ENCODE measurements around the gene PEX5L. TPM values are rescaled to one million over a fixed set of nuclear protein-coding genes. Genes with fewer than 3 reads are reported as not detected.
"Not testable (repeated sequence)": the region's sequence is repeated elsewhere in the genome, so short reads cannot be mapped to it uniquely, and the experiment has no call there.

PEX5L gene
- total RNA-seq, 1 experiment from 2014 or later = 0.02 TPM

DNA sequence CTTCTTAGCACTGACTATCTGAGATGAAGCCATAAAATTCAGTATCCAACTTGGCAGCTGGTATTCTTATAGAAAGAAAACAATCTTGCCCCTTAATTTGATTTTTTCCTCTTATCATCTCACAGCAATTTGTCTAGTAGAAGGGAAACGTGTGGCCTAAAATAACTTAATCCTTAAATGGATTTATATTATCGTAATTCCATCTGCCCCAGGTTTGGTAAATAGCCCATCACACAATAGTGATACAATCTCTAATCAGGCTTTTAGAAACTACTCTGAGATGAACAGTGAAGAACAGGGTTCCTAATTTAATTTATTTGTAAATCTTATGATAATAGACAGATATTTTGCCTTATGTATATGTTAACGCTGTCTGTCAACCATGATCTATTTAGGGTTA lies 24.8 kb downstream of the PEX5L start:
- DNase-seq (ENCODE audit: extremely low read depth, low read depth) = no peak

DNA sequence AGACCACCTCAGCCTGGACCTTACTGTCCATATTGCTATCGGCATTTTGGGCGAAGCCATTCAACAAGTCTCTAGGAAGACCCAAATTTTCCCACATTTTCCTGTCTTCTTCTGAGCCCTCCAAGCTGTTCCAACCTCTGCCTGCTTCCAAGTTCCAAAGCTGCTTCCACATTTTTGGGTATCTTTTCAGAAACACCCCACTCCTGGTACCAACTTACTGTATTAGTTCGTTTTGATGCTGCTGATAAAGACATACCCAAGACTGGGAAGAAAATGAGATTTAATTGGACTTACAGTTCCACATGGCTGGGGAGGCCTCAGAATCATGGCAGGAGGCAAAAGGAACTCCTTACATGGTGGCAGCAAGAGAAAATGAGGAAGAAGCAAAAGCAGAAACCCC lies 28.4 kb downstream of the PEX5L start:
- not testable (repeated sequence) for DNase-seq (ENCODE audit: extremely low read depth, low read depth)

DNA sequence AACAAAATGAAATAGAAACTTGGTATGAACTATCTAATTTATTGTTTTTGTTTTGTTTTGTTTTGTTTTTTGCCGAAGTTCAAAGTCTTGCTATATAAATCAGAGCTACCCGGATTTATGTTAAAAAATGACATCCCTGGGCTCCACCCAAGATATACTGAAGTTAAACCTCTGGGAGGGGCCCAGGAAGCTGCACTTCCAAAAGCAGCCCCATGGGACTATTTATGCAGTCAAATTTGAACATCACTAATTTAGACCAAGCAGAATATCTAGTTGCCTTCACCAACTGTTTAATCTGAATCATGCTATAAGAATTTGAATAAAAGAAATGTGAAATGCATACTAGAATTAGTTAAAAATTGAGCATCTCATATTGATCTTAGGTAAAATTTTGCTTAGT lies 32.2 kb downstream of the PEX5L start:
- DNase-seq (ENCODE audit: extremely low read depth, low read depth) = no peak

DNA sequence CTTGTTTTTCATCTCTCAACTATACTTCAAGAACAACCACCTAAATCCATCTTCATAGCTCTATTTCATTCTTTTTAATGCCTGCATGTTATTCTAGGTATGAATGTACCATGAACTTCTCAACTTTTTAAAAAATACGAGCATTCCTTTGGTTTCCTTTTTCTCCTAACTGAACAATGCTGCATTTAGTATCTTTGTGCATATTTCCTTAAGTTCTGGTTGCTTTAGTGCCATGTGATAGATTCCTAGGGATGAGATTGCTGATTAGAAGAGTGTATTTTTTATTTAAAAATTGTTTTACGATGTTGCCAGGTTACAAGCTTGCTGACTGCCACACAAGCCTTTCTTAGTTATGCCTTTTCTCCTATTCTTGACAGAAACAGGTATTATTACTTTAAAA lies 34.7 kb downstream of the PEX5L start:
- DNase-seq (ENCODE audit: extremely low read depth, low read depth) = no peak

DNA sequence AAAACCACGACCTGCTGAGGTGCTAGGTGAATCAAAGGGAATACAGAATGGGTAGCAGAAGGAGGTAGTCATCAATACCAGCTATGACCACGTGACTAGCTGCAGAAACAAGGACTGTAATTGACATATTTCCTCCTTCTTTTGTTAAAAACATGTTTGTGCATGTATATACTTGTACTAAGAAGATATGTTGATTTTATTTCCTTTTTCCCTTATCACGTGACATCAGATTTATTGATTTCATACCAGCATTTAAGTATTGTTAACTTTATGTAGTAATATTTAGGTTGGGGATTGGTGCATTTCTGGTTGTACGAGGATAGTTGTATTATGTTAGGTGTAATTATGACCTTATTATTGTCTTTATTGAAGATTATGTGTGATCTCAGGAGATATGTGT lies 36.2 kb downstream of the PEX5L start:
- no peak for DNase-seq (ENCODE audit: extremely low read depth, low read depth)

DNA sequence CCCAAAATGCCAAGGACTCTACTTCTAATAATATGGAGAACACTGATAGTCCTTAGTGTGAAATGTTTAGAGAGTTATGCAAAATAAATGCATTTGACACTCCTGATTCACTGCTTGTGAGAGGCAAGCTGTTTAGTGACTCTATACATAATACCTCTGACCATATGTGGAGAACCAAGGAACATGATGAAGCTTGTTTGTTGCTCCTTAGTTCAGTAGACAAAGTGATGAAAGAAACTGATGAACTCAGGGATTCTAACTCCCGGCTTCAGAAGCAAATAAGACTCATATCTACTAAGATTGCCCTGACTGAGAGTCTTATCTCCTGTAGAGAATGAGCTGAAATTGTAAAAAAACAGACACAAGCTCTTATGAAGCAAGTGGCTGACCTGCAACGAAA lies 41.3 kb downstream of the PEX5L start:
- no peak for DNase-seq (ENCODE audit: extremely low read depth, low read depth)

DNA sequence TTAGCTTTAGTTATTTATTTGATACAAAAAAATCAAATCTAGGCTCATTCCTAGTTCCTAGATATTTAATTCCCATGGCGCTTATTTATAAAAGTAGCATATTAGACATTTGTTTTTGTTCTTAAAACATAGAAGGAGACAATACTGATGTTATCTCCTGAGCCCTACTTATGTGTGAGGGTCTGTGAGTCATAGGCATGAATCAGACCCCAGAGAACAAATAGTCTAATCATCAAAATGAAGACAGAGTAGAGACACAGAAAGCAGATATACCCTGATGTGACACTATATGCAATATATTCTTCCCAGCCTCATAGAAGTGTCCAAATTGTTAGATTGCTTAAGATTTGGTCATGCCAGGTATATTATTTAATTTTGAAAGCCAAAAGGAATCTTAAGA lies 44.9 kb downstream of the PEX5L start:
- DNase-seq (ENCODE audit: extremely low read depth, low read depth) = no peak

DNA sequence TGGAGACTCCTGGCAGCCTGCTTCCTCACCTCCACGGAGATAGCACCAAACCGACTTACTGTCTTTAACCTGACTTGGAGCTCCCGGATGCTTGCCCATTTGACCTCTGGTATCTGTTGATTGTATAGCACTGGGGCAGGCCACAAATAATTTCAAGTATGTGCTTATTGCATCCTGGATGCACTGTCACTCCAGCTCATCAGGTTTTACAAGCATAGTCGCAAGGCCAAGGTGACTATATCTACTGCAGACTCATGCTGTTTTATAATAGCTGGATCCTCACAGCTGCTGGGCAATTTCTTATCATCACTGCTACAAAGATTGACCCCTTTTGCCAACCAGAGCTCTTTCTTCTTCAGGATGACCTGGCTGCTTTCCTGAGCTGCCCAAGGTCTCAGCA lies 45.6 kb downstream of the PEX5L start:
- no peak for DNase-seq (ENCODE audit: extremely low read depth, low read depth)

DNA sequence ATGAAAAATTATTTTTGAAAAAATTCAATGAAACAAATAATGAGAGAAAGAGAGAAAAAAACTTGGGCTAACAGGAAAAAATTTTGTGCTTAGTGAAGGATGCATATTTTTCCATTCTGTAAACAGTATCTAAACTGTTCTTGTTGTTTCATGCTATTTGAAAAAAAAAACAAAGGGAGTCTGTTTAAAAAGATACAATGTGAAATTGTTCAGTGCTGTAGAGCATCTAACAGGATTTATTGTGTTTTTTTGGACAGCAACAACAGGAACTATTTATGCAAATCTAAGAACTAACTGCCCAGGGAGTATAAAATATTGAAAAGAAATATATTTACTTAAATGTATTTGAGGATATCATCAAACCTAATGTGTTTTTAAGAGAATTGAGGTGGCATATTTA lies 55.1 kb downstream of the PEX5L start:
- no peak for DNase-seq (ENCODE audit: extremely low read depth, low read depth)

DNA sequence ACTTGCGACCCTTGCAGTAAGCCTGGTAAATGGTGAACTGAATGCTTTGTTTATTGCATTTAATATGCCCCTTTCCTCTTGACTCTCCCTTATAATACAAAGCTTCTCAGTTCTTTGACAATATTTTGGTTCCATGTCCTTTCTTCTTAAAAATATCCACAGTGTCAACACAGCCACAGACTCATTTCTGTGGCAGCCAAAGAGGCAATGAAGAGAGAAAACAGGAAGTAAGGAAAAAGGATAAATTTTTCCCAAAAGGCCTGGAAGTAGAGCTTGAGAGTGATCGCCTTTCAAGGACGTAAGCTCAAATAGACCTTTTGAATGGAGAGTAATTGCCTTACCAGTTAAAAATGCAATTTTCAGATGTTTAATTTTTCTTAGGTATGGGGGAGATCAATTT lies 59.4 kb downstream of the PEX5L start:
- no peak for DNase-seq (ENCODE audit: extremely low read depth, low read depth)

DNA sequence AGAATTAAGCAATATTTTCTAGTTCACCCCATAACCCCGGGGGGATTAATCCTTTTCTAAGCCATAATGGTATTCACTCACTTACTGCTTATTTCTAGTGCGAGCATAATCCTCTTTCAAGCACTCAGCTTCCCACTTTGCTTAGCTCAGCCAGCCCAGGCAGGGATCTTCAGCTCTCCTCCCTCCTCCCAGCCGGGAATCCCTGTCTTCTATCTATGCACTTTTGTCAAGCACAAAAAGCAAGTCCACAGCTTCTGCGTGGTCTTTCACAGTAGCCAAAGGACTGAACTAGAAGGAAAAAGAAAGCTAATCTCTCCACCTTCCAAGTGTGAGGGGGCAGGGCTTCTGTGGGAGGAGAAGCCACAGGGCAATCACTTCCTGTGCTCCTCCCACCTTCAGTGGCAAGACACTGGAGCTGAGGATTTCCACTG lies 62.8 kb downstream of the PEX5L start:
- no peak for DNase-seq (ENCODE audit: extremely low read depth, low read depth)

DNA sequence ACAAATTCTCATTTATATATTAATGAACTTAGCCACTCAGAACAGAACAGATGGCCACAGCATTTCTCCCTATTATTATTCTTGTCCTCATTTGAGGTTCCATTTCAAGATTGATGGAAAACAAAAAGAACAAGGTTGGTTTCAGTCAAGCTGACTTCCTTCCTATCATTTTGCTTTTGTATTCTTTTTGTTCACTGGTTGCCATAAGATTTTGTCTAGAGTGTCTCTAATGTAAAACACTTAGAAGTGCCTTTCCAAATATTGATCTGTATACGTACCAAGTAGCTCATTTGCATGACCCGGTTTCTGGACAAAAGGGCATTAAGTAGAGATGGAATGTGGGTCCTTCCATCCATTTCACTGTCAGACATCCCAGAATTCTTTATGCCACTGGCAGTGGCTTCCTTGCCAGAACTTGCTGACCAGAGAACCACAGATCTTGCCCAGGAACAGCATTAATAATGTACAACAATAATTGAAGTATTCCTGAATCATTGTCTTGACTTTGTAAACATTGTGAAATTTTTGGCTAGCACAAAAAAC lies 63.8 kb downstream of the PEX5L start:
- DNase-seq (ENCODE audit: extremely low read depth, low read depth) = no peak

DNA sequence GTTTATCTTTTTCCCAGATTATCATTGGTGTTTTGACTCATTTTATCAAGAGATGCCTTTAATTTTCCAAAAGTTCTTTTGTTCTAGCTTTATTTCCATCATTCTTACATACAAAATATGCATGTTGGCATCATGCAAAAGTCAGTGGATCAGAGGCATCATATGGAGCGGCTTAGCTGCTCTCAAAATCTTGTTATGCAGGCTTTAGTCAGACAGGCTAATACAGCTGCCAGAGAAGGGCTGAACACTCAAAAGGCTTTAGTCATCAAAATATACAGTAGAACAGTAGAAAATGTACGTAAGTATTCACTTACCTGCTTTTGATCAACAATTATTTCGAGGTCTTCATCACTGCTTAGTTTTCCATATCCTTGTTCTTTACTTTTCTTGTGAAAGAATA lies 65.5 kb downstream of the PEX5L start:
- DNase-seq (ENCODE audit: extremely low read depth, low read depth) = no peak

DNA sequence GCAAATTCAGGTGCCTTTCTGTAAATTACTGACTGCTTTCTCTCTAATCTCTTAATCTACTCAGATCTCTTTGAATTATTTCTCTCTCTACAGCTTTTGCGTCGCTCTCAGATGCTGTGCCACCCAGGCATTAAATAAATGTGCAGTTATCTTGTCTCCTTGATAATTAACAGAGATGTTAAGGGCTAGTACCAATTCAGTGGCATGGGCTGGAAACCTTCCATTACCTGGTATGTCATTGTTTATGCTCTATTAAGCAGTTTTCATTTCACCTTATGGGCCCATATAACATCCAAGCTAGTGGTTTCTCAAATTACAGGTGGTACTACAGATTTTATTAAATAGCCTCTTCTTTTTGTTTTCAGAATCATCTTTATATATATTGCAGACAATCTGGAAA lies 66.0 kb downstream of the PEX5L start:
- no peak for DNase-seq (ENCODE audit: extremely low read depth, low read depth)

DNA sequence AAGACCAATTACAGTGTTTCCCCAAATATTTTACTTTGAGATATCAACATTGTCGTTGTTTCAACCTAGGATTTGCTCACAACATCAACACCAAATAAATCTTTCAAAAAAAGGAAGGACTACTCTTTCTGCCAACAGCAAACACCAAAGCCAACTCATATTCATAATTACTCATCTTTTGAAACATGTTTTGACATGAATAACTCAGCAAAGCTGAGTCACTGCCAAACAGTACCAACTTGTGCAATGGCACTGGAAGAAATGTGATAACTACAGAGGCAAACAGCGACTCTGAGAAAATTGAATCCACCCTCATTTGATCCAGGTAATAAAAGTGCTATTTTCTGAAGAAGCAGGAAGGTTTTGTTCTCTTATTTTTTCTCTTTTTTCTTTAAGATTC lies 67.2 kb downstream of the PEX5L start:
- peak; percentile 36 for DNase-seq (ENCODE audit: extremely low read depth, low read depth)

DNA sequence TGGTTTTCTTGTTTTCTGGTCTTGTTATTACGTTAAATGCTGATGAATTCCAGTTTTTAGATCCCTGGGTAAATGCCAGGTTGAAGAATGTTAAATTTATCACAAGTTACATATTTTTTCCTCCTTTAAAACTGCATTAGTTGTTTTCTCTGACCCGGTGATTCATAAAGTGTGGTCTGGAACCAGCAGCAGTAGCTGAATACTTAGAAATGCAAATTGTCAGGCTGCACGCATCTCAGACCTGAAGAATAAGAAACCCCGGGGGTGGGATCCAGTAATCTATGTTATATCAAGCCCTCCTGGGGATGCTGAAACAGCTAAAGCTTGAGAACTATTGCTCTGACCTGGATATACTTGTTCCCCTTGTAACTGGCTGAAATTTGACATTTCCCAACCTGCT lies 69.1 kb downstream of the PEX5L start:
- no peak for DNase-seq (ENCODE audit: extremely low read depth, low read depth)

DNA sequence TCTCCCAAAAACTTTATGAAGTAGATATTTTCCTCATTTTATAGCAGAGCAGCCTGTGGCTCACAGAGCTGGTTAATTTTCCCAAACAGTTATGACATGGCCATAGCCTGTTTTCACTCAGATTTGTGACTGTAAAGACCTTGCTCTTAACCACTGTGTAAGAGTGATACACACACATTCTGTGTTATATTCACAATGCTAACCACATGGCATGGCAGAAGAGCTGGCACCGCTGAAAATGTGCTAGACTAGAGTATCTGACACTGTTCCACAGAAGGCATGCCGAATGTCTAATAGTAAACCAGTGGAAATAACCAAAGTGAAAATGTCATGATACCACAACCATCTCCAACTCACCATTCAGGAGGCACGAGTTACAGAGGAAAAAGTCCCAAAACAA lies 71.8 kb downstream of the PEX5L start:
- no peak for DNase-seq (ENCODE audit: extremely low read depth, low read depth)

DNA sequence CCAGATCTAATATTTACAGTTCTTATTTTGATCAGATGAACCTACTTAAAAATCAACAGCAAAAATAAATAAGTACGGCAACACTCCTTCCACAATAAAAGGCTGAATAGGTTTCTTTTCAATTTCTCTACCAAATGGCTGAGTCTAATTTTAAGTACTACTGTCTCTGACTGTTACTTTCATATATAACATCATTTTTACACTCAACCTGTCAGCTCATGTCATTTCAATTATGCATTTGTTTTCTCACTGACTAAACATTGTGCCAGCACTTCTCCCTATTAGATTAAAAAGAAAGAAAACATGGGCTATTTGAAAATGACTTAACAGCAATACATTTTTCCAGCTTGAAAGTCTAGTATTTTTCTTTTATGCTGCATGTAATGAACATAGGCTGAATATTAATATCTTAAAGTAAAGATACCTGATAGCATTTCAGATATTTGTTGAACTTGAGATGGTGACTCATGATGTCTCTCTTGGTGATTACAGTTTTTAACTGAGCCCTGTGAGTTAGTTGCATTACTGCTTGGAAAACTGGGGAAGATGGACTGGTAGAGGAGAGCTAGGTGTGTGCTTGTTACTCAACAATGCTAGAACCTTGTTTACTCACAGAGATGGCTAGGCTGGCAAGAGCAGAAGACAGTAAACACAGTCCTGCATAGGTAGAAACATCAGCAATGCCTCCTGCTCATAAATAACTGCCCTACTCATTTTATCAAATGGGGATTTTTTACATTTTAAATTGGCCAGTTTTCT lies 73.9 kb downstream of the PEX5L start:
- DNase-seq (ENCODE audit: extremely low read depth, low read depth) = no peak

DNA sequence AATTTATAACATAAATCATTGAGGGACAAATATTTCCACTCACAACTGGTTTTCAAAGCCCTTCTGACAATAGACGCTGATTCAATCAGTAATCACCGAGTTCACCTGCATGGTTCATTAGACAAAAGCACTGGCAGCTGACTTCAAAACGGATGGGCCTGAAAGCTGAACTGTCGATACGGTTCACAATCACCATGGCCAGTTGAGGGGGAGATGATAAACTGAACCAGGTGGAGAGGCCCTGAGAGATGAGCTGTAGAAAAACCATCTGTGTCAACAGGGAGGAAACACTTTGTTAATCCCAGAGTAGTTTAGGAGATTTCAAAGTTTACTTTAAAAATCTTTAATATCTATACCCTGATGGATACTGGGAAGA lies 75.0 kb downstream of the PEX5L start:
- no peak for DNase-seq (ENCODE audit: extremely low read depth, low read depth)

DNA sequence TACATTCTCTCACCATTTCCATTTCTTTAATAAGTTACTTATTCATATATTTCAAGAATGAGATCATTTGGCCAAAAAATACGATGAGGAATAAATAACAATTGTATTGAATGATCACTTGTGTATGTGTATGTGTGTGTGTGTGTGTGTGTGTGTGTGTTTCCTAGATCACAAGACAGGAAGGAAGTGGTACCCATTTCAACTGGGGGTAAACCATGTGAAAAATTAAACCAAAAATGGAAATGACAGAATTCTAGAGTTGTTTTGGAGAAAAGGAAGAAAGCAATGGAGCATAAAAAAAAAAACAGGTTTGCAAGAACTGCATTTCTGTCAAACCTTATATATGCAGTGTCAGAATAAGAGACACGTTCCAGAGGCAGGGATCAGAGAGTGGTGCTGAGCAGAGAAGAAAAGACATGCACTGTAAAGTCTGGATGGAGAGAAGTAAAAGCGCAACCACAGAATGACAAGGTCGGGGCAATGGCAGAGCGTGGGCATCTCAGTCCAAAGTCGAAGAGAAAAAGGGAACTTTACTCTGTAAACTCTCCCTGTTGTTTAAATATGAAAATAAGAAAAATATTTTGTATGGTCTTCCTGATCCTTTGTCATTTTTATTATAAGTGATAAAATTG lies 75.5 kb downstream of the PEX5L start:
- DNase-seq (ENCODE audit: extremely low read depth, low read depth) = no peak

DNA sequence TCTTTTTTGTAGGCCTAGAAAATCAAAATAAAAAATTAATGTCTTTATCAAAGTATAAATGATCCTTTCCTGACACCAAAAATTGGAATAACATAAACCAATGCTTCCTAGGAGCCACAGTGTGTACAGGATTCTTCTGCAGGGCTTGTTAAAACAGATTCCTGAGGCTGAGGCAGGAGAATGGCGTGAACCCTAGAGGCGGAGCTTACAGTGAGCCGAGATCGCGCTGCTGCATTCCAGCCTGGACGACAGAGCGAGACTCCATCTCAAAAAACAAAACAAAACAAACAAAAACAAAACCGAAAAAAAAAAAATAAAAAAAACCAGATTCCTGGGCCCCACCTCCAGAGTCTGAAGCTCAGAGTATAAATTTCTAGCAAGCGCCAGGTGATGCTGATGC lies 78.0 kb downstream of the PEX5L start:
- DNase-seq (ENCODE audit: extremely low read depth, low read depth) = no peak

DNA sequence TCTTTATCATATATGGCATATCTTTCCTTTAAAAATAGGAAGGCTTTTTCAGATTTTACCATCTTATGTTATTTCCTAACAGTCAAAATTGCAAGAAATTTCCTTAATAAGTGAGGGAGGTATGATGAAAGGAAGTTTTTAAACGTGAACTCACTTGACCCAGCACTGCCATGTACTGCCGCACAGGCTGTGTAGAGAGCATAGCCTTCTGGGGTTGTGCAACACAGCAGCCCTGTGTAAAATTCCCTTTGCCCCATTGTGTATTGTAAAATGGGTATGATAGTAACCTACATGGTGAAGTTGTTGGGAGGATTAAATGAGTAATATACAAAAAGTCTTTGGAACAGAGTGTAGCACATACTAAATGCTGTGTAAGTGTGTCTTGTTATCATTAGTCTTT lies 78.6 kb downstream of the PEX5L start:
- no peak for DNase-seq (ENCODE audit: extremely low read depth, low read depth)

All from NCI-H460 (cell line).